B cell (primary cell): ENCODE data around the gene PSD4. TPM values are rescaled to one million over a fixed set of nuclear protein-coding genes. Genes with fewer than 3 reads are reported as not detected.

ENCODE experiments used
- ATAC-seq: fragments of 200-7000 bp; cut with Tn5 transposase; one replicate; pipeline ENCODE4 v1.10.0; 2021; ENCODE audit warnings: low read depth, mild to moderate bottlenecking, moderate number of reproducible peaks, moderate library complexity
- CTCF ChIA-PET: fragments of 350-600 bp; sonication (Branson Sonifier 250); formaldehyde crosslinking; loops from one replicate; lab custom pipeline; 2021; ENCODE audit warnings: antibody characterized with exemption, inconsistent platforms; lab: Charles Lee
- POLR2A ChIA-PET: fragments of 350-600 bp; sonication (Branson Sonifier 250); formaldehyde crosslinking; loops from one replicate; lab custom pipeline; 2021; ENCODE audit warnings: antibody characterized with exemption; lab: Charles Lee
- DNase-seq: peaks from one replicate; pipeline ENCODE4 v3.0.0; 2013
- H2AFZ ChIP-seq: 2 replicates; pipeline ENCODE4 v1.6.1; 2012; ENCODE audit warnings: mild to moderate bottlenecking, low read depth, low read length; ENCODE audit not compliant: insufficient read depth, poor library complexity, severe bottlenecking
- H3K27ac ChIP-seq, 2 donors: 1 replicate in 1 of 2; 2 replicates in 1 of 2; pipeline ENCODE4 v1.5.1; 2012 to 2013; ENCODE audit warnings: low read length in 2 of 2, mild to moderate bottlenecking in 2 of 2, moderate library complexity in 1 of 2
- H3K27me3 ChIP-seq, 4 experiments: fragments of 200-600 bp in 1 of 4; sonication (generic) in 1 of 4; replicated peaks in 1 of 4; 1 replicate in 2 of 4; 2 replicates in 2 of 4; pipeline versions ENCODE4 v1.6.1 to v1.7.0; 2013 to 2016; ENCODE audit warnings: low read length in 3 of 4, mild to moderate bottlenecking in 2 of 4, mixed read lengths in 1 of 4, moderate library complexity in 1 of 4; ENCODE audit not compliant: insufficient read depth in 4 of 4, control insufficient read depth in 3 of 4; ENCODE audit errors: control extremely low read depth in 1 of 4
- H3K36me3 ChIP-seq, 2 experiments: replicated peaks in 1 of 2; 1 replicate in 1 of 2; 2 replicates in 1 of 2; pipeline versions ENCODE4 v1.6.1 to v1.7.1; 2013; ENCODE audit warnings: low read length in 1 of 2; ENCODE audit not compliant: insufficient read depth in 2 of 2, control insufficient read depth in 1 of 2; ENCODE audit errors: control extremely low read depth in 1 of 2, extremely low read depth in 1 of 2
- H3K4me1 ChIP-seq, 2 donors: fragments of 200-600 bp in 1 of 2; sonication (generic) in 1 of 2; 1 replicate in 1 of 2; 2 replicates in 1 of 2; pipeline versions ENCODE4 v1.5.1 to v1.6.1; 2013 to 2017; ENCODE audit warnings: low read length in 2 of 2; ENCODE audit not compliant: control insufficient read depth in 2 of 2, insufficient read depth in 2 of 2
- H3K4me2 ChIP-seq: replicated peaks from 2 replicates; pipeline ENCODE3; 2012; ENCODE audit warnings: mild to moderate bottlenecking, low read depth, low read length; ENCODE audit not compliant: poor library complexity, severe bottlenecking
- H3K4me3 ChIP-seq, 5 experiments: fragments of 200-600 bp in 1 of 5; sonication (generic) in 1 of 5; 1 replicate in 3 of 5; 2 replicates in 2 of 5; pipeline versions ENCODE4 v1.5.1 to v1.7.0; 2011 to 2016; ENCODE audit warnings: low read length in 4 of 5, mild to moderate bottlenecking in 4 of 5, low read depth in 2 of 5, control low read depth in 1 of 5, moderate library complexity in 1 of 5; ENCODE audit not compliant: insufficient read depth in 1 of 5; ENCODE audit errors: control extremely low read depth in 1 of 5, extremely low read depth in 1 of 5
- H3K79me2 ChIP-seq: fragments of 200-600 bp; sonication (generic); one replicate; pipeline ENCODE4 v1.6.0; 2016; ENCODE audit warnings: low read length; ENCODE audit not compliant: control insufficient read depth, insufficient read depth
- H3K9ac ChIP-seq: fragments of 200-600 bp; sonication (generic); 2 replicates; pipeline ENCODE4 v1.6.1; 2017; ENCODE audit warnings: mild to moderate bottlenecking, low read length, moderate library complexity
- H3K9me3 ChIP-seq, 3 donors: one replicate each; pipeline versions ENCODE4 v1.6.1 to v1.7.1; 2013; ENCODE audit warnings: low read length in 2 of 3; ENCODE audit not compliant: control insufficient read depth in 2 of 3, insufficient read depth in 1 of 3; ENCODE audit errors: control extremely low read depth in 1 of 3
- H4K20me1 ChIP-seq: 2 replicates; pipeline ENCODE4 v1.6.0; 2012; ENCODE audit warnings: mild to moderate bottlenecking, low read length; ENCODE audit not compliant: insufficient read depth, control insufficient read depth, poor library complexity, severe bottlenecking
- H3K27ac Mint-ChIP-seq: one replicate; pipeline ENCODE4 v1.8.0; 2021; ENCODE audit warnings: mixed read lengths
- H3K27me3 Mint-ChIP-seq: one replicate; pipeline ENCODE4 v1.8.0; 2021; ENCODE audit warnings: mixed read lengths
- H3K4me1 Mint-ChIP-seq: one replicate; pipeline ENCODE4 v1.8.0; 2021; ENCODE audit warnings: mixed read lengths
- H3K4me3 Mint-ChIP-seq: one replicate; pipeline ENCODE4 v1.8.0; 2021; ENCODE audit warnings: mixed read lengths
- H3K9me3 Mint-ChIP-seq: one replicate; pipeline ENCODE4 v1.8.0; 2022; ENCODE audit warnings: mixed read lengths; ENCODE audit not compliant: insufficient read depth
- CTCF ChIP-seq: fragments of 200-600 bp; IDR thresholded peaks from one replicate; pipeline ENCODE4 v1.8.0; 2022; ENCODE audit warnings: antibody characterized with exemption, mild to moderate bottlenecking
- EZH2 ChIP-seq: IDR thresholded peaks from 2 replicates; pipeline ENCODE4 v1.6.1; 2012; ENCODE audit warnings: borderline replicate concordance, low read depth, mild to moderate bottlenecking, moderate library complexity, low read length; ENCODE audit not compliant: insufficient read depth, poor library complexity, severe bottlenecking
- WGBS: methylation state at CpG from one replicate; pipeline ENCODE4 v1.1.5; 2013; ENCODE audit warnings: missing lambda C conversion rate; ENCODE audit not compliant: insufficient coverage; 5-methylcytosine and 5-hydroxymethylcytosine counted together
- intact Hi-C: fragments of 100-400 bp; cut with micrococcal nuclease; formaldehyde crosslinking; loops from one replicate; pipeline ENCODE4 v1.10.0; 2022
- polyA plus RNA-seq: library from polyadenylated mRNA; depleted of rRNA; stranded (reverse); fragments of >200 nt; gene quantifications from 2 replicates; pipeline ENCODE4 v1.2.3, GENCODE V29; 2012
- total RNA-seq, 2 donors: library from RNA; stranded (reverse); fragments of 120-200 nt in 1 of 2; gene quantifications; 1 replicate in 1 of 2; 2 replicates in 1 of 2; pipeline versions ENCODE4 v1.2.3 to v1.2.4, GENCODE V29; 2013 to 2022

Gene PSD4
- total and polyA plus RNA-seq, 2 donors (not counting 1 experiment from before 2014, with no cell fraction given), result 87.1 to 203 TPM

- Histone ChIP-seq H3K79me2 (peaks cover 68% of the 10 kb centered on the region), H2AFZ (no peak overlapping the region), H3K4me2 (no peak overlapping the region), H3K27me3 (no peaks in the 10 kb centered on the region), H3K9ac (no peak overlapping the region), H3K4me3 (no peak overlapping the region), H3K36me3 (peaks cover 6 to 72% of the 10 kb centered on the region in 2 experiments), H4K20me1 (peaks cover 83% of the 10 kb centered on the region), H3K9me3 (no peaks in the 10 kb centered on the region), H3K27ac (peak overlapping the region in 1 of 2 donors; percentile 59), H3K4me1 (peaks cover 36 to 53% of the 10 kb centered on the region in 2 donors)
- Mint-ChIP-seq H3K9me3 (no peaks in the 10 kb centered on the region), H3K4me1 (peaks cover 62% of the 10 kb centered on the region), H3K4me3 (peak overlapping the region; percentile 30), H3K27me3 (no peaks in the 10 kb centered on the region), H3K27ac (peak overlapping the region; percentile 21)
- no peak for DNase-seq
- ChIA-PET POLR2A (interaction anchor here (1.8 kb wide), 1 partner anchor 12 kb away, joined by 6 read pairs; no protein-coding TSS in a partner anchor), CTCF (no interaction called here)
- 83% methylated on average over 1 of the region's 6 CpGs for whole genome bisulfite sequencing
- ATAC-seq, result no peak
- TF ChIP-seq EZH2, result no peak
- TF ChIP-seq CTCF, result no peak
- intact Hi-C loops, result no loop called here
These were observed 14.0 kb downstream of the PSD4 start for GRCh38 chr2:113187771-113188170.

GRCh38 chr2:113190871-113191270 lies 17.1 kb downstream of the PSD4 start:
- WGBS, result no CpG with 5 or more reads among the region's 1 CpG
- Histone ChIP-seq H4K20me1 (peaks cover 69% of the 10 kb centered on the region), H3K9ac (no peak overlapping the region), H3K27me3 (no peaks in the 10 kb centered on the region), H3K9me3 (no peaks in the 10 kb centered on the region), H2AFZ (no peak overlapping the region), H3K4me1 (peaks cover 21 to 29% of the 10 kb centered on the region in 2 donors), H3K27ac (peak overlapping the region in 1 of 2 donors; percentile 71), H3K4me2 (peak overlapping the region; percentile 25), H3K36me3 (peaks cover 15 to 70% of the 10 kb centered on the region in 2 experiments), H3K4me3 (no peak overlapping the region), H3K79me2 (peaks cover 38% of the 10 kb centered on the region)
- Mint-ChIP-seq H3K27ac (peak overlapping the region; percentile 79), H3K4me3 (no peak overlapping the region), H3K27me3 (no peaks in the 10 kb centered on the region), H3K9me3 (no peaks in the 10 kb centered on the region), H3K4me1 (peaks cover 40% of the 10 kb centered on the region)
- ATAC-seq, result no peak
- CTCF ChIA-PET, result interaction anchor here (1.0 to 17.9 kb wide), 4 partner anchors 8 to 111 kb away, joined by 6 to 590 read pairs (median 6); no protein-coding TSS in a partner anchor
- intact Hi-C loops, result no loop called here
- no peak for DNase-seq
- TF ChIP-seq CTCF, result no peak
- no peak for TF ChIP-seq EZH2
- POLR2A ChIA-PET, result interaction anchor here (0.6 kb wide), 1 partner anchor 8 kb away, joined by 3 read pairs; no protein-coding TSS in a partner anchor
